Activated CD4-positive, alpha-beta T cell treated with anti-CD3 and anti-CD28 coated beads, Interleukin-2, amount 50 U/mL, for 24 hours (primary cell): ENCODE measurements around the gene TFDP2.
"Not testable (repeated sequence)": the region's sequence is repeated elsewhere in the genome, so short reads cannot be mapped to it uniquely, and the experiment has no call there.

ENCODE experiments used
- DNase-seq, 2 donors: peaks; one replicate each; pipeline ENCODE4 v3.0.0-alpha.2; 2020; ENCODE audit warnings: low read depth in 1 of 2, low spot score in 1 of 2

TFDP2 gene

DNA sequence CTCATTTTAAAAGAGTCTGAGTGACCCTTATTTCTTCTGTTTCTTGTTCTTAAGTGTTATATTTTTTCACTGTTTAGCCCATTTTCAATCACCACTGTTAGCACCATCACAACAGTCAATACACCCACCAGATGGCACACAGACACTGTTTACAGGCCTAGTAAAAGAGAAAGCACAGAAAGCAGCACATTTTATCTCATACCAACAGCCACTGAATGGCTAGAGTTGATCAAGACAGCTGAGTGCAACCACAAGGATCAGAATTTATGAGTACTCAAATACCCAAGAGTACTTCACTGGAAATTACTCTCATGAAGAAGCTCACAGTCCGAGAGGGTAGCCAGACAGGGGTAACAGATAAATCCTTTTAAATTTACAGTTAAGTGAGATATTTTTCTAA is 127.0 kb downstream of the TFDP2 start:
- DNase-seq, result no peak

DNA sequence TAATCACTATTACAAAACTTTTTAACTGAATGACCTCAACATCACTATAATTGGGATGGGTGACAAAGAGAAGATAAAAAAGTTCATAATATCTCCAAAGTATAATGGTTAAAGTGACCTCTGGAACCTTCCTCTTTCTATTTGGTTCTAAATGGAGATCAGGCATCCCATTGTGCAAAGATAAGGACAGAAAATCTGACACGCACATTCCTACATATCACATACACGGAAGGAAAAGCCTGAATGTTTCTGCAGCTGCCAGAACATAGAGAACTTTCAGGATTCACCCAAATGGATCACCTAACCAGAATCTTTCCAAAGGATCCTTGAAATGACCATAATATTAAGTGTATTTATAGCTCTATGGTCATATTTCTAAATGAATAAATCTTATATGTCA is 128.2 kb downstream of the TFDP2 start:
- DNase-seq, result no peak

DNA sequence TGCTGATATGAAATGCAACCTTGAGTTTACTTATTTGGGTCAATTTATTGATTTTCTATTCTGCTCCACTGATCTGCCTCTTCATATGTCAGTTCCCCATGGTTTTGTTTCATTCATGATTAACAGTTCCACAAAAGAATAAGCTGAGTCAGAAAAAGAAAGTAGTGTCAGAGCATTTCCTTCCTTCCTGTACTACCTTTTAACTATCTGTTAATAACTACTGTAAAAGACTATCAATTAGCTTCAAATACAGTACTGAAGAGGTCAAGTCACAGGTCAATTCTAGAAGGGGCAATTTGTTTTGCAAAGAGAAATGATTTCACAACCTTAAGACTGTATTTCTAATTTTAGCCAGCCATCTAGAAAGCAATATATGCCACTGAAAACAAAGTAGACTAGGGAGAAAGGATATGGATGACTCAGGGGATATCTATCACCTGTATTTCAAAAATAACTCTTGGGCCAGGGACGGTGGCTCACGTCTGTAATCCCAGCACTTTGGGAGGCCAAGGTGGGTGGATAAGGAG is 129.5 kb downstream of the TFDP2 start:
- DNase-seq, result no peak

DNA sequence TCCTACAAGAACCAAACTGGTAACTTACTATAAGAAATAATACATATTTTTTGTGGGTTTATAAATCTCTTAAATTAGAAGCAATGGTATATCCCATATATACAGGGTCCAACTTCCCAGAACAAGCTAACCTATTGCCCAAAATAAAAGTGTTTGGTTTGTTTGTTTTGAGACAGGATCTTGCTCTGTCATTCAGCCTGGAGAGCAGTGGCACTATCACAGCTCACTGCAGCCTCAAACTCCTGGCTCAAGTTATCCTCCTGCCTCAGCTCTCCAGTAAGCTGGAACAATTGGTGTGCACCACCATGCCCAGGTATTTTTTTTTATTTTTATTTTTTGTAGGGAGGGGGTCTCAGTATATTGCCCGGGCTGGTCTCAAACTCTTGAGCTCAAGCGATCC is 135.4 kb downstream of the TFDP2 start:
- DNase-seq, result no peak

DNA sequence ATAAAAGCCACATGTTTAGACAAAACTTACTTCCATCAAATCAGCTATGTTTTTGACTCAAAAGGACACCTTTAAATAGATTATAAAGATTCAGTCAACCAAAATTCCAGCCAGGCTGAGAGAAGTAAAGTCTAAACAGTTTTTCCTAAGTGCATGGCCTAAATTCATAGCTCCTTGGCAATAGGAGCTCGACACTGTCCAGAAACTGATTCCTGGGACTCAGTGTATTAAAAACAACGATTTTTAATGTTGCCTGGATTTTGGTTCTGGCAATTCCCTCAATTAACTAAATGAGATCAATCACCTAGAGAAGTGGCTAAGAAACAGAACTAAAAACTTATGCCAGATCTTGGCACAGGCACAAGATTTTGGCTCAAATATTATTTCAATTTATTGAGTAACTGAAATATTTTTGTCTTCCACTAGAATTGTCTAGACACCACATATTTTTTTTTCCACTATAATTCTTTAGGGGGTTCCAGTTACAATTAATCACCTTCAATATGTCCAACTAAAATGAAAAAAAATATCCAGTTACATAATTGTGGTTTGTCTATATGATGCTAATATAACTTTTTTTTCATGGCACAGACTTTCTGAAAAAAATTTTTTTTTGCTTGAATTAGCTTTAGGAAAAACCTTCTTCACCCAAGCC is 135.9 kb downstream of the TFDP2 start:
- no peak for DNase-seq

DNA sequence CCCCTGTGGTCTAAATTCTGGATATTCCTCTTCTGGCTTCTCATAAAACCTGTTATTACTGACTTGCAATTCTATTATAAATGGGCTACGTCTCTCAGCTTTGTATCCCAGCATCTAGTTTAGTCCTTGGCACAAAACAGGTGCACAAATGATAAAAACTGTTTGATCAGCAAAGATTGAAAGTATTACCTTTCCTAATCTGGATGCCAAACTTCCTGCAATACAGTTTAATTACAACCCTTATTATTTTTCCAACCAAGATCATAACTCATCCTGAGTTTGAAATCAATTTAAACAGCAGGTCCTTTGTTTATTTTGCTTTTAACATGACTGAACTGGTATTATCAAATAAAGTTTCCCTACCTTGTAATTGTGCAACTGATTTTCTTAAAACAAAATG is 140.3 kb downstream of the TFDP2 start:
- DNase-seq, result no peak

DNA sequence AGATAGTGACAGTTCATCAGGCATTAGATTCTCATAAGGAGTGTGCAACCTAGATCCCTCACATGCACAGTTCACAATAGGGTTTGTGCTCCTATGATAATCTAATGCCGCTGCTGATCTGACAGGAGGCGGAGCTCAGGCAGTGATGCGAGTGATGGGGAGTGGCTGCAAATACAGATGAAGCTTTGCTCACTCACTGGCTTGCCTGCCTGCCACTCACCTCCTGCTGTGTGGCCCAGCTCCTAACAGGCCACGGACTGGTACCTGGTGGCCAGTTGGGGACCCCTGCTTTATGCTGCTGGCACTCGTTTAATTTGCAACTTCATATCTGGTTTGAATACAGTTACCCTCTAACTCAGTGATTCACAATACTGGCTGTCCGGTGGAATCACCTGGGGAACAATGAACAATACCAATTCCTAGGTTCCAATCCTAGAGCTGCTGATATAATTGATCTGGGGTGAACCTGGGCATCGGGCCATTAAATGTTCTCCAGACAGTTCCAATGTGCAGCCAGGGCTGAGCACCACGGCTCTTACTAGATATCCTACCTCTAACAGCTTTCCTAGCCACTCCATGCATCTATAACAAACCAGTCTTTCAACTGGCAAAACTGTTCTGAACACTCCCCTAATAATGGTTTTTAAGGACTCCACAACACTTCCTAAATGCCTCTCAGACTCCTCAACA is 141.5 kb downstream of the TFDP2 start:
- DNase-seq, result no peak

DNA sequence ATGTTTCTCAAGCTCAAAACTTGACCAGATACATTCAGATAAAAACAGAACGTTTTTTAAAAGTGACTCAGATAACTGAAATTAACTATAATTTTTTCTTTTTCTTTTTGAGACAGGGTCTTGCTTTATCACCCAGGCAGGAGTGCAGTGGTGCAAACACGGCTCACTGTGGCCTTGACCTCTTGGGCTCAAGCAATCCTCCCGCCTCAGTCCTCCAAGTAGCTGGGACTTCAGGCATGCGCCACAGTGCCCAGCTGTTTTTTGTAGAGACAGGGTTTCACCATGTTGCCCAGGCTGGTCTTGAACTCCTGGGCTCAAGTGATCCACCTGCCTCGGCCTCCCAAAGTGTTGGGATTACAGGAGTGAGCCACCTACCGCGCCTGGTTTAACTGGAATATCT is 144.4 kb downstream of the TFDP2 start:
- DNase-seq, result not testable (repeated sequence)

DNA sequence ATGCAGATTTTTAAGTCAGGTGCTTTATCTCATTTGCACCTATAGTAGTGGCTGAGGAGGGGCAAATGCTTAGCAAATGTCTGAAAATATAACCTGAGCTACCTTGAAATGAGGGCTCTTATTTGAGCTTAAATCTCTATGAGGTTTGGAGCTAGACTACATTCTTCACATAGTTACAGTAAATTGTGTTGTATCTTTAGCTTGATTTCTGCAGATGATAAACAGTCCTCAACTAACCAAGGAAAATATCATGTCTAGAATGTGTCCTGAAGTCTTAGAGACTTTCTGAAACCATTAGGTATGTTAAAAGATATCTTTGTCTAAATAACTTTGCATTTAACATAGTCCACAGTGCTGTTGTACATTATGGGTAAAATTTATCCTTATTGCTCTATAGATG is 145.3 kb downstream of the TFDP2 start:
- no peak for DNase-seq

DNA sequence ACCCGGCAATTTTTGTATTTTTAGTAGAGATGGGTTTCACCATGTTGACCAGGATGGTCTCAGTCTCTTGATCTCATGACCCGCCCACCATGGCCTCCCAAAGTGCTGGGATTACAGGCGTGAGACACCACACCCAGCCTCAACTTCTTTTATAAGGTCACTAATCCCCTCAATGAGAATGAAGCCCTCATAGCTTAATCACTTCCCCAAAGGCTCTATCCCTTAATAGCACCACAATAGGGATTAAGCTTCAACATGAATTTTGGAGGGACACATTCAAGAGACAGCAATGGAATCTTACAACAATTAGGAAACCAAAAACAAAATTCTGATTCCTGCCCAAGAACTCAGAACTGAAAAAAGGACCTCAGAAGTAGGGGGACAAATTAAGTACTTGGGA is 146.1 kb downstream of the TFDP2 start:
- no peak for DNase-seq

DNA sequence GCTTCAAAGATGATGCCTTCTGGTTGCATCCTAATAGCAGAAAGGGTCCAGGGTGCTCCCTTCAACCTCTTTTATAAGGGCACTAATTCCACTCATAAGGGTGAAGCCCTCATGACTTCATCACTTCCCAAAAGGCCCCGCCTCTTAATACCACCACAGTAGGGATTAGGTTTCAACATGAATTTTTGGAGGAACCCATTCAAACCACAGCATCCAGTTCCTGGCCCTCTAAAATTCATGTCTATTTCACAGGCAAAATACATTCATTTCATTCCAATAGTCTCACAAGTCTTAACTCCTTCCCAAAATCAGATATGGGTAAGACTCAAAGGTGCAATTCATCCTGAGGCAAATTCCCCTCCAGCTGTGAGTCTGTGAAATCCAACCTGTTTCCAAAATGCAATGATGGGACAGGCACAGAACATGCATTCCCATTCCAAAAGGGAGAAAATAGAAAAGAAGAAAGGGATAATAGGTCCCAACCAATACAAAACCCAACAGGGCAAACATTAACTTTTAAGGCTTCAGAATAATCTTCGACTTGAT is 148.9 kb downstream of the TFDP2 start:
- DNase-seq, result no peak

DNA sequence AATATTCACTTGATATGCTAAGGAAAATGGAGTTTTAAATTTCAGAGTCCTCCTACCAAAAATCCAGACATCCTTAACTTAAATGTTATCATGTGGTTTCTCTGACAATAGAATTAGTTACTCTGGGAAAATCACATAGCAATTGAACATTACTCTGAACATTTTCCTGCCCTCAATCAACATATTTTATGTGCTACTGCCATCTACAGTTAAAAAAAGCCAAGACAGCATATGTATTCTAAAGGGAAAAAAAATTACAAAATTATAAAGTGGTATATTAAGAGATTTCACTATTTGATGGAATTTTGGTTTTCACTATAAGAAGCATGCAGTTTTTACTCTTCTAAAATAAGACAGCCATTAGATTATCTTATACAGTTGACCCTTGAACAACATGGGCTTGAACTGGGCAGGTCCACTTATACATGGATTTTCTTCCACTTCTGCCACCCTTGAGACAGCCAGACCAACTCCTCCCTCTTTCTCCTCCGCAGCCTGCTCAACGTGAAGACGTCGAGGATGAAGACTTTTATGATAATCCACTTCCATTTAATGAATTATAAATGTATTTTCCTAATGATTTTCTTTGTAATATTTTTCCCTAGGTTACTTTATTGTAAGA is 150.6 kb downstream of the TFDP2 start:
- DNase-seq, result no peak

DNA sequence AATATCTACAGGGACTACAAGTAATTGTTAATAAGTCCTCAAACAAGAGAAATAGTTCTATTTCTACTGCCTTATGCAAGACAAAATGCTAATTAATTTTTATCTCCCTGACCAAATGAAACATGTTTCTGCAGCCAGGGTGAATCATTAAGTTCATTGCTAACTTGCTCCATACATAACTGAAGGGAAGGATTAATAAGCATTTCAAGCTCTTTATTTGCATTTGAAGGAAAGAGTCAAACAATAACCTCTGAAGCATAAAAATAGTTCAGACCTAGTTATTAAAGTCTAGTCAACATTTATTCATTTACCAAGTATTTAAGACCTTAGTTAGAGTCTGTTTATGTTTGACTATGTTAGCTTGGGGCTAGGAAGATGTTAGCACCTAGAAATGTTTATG is 152.9 kb downstream of the TFDP2 start:
- no peak for DNase-seq

DNA sequence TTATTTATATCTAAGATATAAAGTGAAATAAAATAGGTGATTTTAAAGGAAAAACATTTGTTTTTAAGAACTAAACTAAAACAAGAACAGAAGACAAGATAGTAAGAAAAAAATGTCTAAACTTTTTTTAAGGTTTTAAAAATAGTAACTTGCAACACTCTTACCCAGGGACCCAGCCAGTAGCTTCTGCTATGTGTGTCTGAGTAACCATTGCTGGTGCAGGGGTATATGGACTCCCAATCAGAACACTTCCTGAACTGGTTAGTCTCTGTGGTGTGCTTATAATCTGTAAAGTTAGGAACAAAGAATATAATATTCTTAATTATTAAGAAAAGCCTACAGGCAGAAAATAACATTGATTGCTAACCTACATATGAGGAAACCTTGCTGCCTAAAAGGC is 154.5 kb downstream of the TFDP2 start:
- DNase-seq, result no peak

DNA sequence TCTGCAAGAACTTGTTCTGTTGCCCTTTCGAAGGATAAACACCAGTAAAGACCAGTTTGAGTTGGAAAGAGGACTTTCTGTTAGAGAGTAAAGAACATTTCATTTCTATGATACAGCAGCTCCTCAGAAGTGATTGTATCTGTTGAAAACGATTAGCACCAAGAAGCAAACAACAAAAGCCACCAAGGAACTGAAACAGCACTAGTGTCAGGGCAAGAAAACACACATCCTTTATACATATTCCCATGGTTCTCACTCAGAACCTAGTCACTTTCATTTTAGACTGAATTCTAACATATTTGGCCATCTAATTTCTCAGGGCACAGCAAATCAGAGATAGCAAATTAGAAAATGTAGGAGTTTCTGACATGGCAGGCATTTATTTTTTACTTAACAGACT is 156.8 kb downstream of the TFDP2 start:
- no peak for DNase-seq

DNA sequence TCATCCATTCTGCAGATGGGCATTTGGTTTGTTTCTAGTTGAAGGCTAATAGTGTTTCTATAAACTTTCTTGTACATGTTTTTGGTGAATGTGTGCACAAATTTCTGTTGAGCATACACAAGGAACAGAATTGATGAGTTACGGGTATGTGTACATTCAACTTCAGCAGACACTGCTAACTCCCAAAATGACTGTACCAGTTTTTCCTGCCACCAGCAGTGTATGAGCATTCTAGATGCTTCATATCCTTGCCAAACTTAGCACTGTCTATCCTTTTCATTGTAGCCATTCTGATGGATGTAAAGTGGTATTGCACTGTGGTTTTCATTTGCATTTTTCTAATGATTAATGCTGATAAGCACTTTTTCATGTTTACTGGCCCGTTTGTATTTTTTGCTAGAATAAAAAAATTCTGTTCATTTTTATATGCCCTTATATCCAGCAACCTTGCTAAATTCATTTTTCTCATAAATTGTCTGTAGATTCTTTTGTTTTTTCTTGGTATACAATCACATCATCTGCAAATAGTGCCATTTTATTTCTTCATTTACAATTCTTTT is 162.7 kb downstream of the TFDP2 start:
- no peak for DNase-seq

DNA sequence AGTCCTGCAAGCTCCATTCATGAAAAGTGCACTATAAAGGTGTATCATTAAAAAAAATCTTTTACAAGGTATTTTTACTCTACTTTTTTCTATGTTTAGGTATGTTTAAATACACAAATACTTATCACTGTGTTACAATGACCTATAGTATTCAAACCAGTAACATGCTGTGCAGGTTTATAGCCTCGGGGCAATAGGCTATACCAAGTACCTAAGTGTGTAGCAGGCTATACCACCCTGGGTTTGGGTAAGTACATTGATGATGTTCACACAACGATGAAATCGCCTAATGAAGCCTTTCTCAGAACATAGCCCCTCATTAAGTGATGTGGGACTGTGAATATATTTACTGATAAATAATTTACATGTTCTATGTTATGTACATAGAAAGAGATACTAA is 168.3 kb downstream of the TFDP2 start:
- no peak for DNase-seq

DNA sequence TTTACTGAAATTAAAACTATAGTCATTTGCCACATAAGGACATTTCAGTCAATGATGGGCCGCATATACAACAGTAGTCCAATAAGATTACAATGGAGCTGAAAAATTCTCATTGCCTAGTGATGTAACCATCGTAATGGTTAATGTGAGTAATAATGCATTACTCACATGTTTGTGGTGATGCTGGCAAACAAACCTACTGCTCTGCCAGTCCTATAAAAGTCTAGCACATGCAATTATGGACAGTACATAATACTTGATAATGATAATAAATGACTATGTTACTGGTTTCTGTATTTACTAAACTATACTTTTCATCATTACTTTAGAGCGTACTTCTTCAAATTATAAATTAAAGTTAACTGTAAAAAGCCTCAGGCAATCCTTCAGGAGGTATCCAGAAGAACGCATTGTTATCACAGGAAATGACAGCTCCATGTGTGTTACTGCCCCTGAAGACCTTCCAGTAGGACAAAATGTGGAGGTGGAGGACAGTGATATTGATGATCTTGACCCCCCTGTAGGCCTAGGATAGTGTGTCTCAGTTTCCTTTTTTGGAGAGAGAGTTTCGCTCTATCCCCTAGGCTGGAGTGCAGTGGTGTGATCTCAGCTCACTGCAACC is 170.2 kb downstream of the TFDP2 start:
- DNase-seq, result no peak

DNA sequence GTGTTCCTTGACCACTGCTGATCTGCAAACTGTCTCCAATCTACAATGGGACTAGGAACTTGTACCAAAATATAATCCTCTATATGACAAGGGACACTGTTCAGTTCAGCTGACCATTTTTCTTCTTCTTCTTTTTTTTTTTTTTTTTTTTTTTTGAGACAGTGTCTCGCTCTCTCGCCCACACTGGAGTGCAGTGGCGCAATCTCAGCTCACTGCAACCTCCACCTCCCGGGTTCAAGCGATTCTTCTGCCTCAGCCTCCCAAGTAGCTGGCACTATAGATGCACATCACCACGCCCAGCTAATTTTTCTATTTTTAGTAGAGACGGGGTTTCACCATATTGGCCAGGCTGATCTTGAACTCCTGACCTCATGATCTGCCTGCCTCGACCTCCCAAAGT is 174.6 kb downstream of the TFDP2 start:
- DNase-seq, result not testable (repeated sequence)

DNA sequence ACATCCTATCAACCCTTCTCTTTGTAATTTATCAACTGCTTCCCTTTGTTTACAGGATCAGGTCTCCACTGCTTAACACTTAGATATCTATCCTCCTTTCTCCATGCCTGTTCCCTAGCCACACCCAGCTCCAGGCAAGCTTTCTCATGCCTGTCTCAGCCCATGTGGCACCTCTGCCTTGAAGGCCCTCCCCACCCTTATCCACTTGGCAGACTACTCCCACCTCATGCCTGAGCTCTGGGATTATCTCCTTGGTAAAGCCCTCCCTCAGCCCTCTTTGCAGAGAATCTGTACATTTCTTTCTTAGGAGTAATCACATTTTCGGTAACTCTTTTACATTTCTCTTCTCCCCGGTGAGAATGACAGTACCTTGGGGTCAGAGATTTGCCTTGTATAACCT is 176.9 kb downstream of the TFDP2 start:
- DNase-seq, result no peak

DNA sequence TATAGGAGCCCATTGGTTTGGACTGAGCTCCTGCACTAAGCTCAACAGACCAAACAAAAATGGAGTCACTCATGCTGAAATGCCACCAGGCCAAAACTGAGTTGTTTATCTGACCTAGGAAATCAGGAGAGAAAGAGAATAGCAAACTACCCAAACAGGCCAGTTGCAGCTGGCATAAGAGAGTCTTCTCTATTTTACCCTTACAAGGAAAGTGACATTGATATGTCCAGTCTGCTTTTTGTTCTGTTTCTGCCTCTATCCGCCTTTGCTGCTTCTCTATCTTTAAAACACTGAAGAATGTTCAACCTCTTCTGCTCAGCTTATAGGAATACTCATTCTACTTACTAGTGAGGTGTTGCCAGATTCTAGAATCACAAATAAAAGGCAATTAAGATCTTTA is 177.8 kb downstream of the TFDP2 start:
- no peak for DNase-seq
